DMS114 treated with DMSO at 0.1 percent for 48 hours (cell line): ENCODE results near the gene TARP.
A peak's percentile ranks its signal among the peaks of the same experiment; 100 is the strongest.
"Not testable (repeated sequence)": the region's sequence is repeated elsewhere in the genome, so short reads cannot be mapped to it uniquely, and the experiment has no call there.

Experiments
- DNase-seq: peaks from one replicate; lab custom pipeline; 2025; ENCODE audit not compliant: unreplicated experiment; lab: John Stamatoyannopoulos, UW

The TARP gene

GRCh38 chr7:38262545-38262944, 10.9 kb downstream of the TARP start:
- no peak for DNase-seq

DNA sequence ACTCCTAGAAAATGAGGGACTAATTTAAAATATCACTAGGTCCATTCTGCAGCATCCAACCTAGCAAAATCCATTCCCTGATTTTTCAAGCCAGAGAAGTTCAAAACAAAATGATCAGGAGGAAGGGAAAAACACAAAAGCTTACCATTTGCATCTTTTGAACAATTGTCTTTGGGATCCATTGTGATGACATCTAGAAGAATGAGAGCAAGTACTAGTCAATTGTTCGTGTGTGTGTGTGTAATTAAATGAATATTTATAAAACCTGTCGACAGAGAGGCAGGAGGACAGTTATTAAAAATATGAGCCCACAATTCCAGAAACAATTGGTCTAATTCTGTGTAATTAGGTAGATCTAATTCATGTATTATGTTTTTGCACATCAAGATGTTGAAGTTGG, 11.4 kb downstream of the TARP start:
- DNase-seq: not testable (repeated sequence)

DNA sequence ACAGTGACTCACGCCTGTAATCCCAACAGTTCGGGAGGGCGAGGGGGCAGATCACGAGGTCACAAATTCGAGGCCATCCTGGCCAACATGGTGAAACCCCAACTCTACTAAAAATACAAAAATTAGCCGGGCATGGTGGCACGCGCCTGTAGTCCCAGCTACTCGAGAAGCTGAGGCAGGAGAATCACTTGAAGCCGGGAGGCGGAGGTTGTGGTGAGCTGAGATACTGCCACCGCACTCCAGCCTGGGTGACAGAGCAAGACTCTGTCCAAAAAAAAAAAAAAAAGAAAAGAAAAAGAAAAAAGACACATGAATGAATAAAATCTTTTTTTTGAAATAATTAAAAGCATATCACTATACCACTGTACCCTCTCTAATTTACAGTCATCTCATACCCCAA, 11.8 kb downstream of the TARP start:
- not testable (repeated sequence) for DNase-seq

DNA sequence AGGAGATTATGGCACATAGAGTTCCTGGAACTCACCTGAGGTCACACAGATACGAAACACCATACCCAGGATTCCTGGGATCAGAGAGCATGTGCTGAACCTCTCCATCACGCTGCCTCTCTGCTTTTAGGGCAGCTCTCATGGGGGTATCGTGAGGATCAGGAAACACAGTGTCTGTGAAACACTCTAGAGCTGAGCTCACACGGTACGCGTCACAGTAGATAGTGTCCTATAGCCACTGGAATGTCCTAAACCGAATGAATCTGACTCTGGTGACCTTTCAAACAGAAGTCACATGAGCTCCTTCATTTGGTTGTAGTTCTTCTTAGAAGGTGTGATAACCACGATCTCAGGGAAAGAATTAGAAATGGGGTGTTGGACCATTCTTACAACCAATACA, 14.3 kb downstream of the TARP start:
- DNase-seq: not testable (repeated sequence)

DNA sequence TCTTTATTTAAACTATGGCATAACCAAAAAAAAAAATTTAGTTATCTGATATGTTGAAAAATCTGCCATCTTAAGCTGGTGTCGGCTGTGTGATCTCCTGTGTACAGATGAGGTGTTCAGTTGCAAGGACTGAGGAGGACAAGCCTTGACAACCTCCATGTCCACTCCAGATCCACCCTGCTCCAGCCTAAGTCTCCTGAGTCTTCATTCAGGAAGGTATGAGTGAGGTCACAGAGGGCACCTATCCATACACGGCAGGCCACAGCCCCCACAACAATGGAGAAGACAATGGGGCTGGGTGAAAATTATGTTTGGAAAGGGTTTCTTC, 16.1 kb downstream of the TARP start:
- no peak for DNase-seq

- DNase-seq: not testable (repeated sequence)
Measured at GRCh38 chr7:38249849-38250248, 23.6 kb downstream of the TARP start.

DNA sequence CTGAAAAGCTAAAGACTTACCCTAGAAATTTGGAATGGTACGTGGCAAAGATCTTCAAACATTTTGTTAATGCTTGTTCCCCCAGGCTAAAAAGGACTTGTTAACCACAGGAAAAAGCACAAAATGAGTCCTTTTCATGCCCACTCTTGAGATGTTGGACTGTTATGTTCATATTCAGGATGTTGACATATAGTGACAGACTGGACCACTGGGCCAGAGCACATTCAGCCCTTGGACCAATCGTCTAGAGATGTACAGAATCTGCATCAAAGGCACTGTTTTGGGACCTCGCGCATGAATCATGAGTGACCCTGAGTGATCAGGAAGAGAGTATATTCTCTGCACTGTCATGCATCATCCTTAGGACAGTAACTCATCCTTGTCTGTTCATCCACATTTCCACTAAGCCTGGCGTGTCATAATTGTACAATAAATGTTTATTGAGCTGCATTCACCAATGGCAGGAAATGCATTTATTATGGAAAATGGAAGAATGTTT, 25.3 kb downstream of the TARP start:
- DNase-seq: no peak

DNA sequence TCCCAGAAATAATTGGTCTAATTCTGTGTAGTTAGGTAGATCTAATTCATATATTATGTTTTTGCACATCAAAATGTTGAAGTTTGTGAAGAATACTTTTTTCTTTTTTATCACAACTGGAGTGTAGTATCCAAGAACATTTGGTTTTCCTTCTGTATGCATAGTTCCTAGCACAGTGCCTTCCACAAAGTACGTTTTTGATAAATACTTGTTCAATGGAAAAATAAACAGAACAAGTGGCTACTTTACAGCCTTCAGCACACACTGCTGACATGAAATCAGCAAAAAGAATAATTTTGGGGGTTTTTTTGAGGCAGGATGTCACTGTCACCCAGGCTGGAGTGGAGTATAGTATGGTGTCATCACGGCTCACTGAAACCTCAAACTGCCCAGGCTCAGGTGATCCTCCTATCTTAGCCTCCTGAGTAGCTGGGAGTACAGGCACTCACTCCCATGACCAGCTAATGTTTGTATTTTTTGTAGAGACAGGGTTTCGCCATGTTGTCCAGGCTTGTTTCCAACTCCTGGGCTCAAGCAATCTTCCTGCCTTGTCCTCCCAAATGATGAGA, 27.9 kb downstream of the TARP start:
- DNase-seq: no peak

- DNase-seq: no peak
Measured at GRCh38 chr7:38244516-38244915, 28.9 kb downstream of the TARP start.

DNA sequence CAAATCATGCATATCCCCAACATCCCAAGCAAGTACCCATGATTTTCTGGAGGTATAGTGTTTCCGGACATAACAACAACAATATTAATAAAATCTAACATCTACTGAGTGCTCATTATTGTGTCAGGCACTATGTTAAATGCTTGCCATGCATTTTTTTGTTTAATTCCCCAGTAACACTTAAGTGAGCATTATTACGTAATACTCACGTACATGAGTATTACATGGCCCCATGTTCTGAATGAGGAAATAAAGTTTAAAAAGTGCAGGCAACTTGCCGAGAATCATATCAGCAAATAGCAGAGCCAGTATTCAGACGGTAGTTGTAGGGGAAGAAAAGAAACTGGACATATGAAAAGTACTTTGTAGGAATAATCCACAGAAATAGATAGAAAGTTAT, 30.1 kb downstream of the TARP start:
- not testable (repeated sequence) for DNase-seq

DNA sequence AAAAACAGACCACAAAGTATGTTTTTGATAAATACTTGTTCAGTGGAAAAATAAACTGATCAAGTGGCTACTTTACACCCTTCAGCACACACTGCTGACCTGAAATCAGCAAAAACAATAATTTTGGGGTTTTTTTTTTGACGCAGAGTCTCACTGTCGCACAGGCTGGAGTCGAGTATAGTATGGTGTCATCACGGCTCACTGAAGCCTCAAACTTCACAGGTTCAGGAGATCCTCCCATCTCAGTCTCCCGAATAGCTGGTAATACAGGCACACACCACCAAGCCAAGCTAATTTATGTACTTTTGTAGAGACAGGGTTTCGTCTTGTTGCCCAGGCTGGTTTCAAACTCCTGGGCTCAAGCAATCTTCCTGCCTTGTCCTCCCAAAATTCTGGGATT, 30.6 kb downstream of the TARP start:
- DNase-seq: no peak

GRCh38 chr7:38241071-38241470, 32.4 kb downstream of the TARP start:
- DNase-seq: no peak

DNA sequence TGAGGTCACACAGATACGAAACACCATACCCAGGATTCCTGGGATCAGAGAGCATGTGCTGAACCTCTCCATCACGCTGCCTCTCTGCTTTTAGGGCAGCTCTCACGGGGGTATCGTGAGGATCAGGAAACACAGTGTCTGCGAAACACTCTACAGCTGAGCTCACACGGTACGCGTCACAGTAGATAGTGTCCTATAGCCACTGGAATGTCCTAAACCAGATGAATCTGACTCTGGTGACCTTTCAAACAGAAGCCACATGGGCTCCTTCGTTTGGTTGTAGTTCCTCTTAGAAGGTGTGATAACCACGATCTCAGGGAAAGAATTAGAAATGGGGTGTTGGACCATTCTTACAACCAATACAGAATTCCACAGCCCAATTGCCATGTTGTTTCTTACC, 34.3 kb downstream of the TARP start:
- not testable (repeated sequence) for DNase-seq

- DNase-seq: no peak
Measured at GRCh38 chr7:38235606-38236005, 37.8 kb downstream of the TARP start.

GRCh38 chr7:38234759-38235158, 38.7 kb downstream of the TARP start:
- DNase-seq: not testable (repeated sequence)

- no peak for DNase-seq
Measured at GRCh38 chr7:38232502-38233366, 40.7 kb downstream of the TARP start.

DNA sequence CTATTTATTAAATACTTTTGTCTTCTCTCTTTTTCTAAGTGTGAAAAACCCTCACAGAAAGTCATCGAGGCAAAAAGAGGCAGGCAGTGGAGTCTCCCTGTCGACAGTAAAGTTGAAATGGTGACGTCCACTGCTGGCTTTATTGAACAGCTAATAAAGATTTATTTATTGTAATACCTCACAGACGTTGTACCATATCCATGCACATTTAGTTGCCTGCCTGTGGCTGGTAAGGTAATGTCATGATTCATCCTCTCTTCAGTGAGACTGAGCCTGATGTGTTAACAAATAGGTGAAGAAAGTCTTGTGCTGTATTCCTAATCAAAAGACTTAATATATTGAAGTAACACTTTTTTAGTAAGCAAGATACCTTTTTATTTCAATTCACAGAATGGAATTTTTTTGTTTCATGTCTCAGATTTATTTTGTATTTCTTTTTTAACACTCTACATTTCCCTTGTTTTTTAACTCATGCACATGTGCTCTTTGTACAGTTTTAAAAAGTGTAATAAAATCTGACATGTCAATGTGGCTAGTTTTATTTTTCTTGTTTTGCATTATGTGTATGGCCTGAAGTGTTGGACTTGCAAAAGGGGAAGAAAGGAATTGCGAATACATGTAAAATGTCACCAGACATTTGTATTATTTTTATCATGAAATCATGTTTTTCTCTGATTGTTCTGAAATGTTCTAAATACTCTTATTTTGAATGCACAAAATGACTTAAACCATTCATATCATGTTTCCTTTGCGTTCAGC, 43.4 kb downstream of the TARP start:
- DNase-seq: no peak

- DNase-seq: no peak
Measured at GRCh38 chr7:38229386-38229785, 44.0 kb downstream of the TARP start.

DNA sequence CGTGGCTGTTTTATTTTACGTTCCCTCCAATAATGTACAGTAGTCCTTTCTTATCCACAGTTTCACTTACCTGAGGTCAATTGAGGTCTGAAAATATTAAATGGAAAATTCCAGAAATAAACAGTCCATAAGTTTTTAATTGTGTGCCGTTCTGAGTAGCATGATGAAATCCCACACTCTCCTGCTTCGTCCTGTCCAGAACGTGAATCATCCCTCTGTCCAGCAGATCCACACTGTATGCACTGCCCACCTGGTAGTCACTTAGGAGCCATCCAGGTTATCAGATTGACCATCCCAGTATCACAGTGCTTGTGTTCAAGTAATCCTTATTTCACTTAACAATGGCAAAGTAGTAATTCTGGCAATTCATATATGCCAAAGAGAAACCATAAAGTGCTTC, 49.0 kb downstream of the TARP start:
- no peak for DNase-seq

GRCh38 chr7:38223306-38223705, 50.1 kb downstream of the TARP start:
- DNase-seq: no peak

DNA sequence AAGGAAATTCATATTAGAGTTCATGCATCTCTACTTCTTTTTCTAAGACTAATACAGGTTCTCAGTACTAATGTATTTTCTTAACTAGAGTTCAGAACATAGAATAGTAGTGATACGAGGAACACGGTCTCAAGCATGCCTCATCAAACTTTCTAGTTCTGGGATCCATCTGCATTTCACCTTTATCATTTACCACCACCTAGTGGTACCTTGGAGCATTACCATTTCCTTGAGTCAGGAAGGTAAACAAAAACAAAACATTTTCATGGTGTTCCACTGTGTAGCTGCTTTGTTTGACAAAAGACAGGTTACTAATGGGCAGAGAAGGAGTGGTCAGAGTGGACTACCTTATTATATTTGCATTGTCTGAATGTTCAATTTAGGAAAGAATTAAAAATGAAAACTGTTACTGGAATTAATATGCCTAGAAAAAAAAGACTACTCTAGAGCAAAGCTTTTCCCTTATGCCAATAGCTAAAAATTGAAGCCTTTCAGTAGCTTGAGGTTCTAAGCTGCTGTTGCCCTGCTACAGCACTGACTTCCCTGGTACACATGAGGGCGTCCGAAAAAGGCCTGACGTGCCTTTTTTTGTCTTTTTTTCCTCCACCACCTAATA, 50.8 kb downstream of the TARP start:
- DNase-seq: peak; percentile 44
